Measurements from ENCODE around the gene IFIT2.
A peak's percentile ranks its signal among the peaks of the same experiment; 100 is the strongest.
"Not testable (repeated sequence)": the region's sequence is repeated elsewhere in the genome, so short reads cannot be mapped to it uniquely, and the experiment has no call there.

The IFIT2 gene

DNA sequence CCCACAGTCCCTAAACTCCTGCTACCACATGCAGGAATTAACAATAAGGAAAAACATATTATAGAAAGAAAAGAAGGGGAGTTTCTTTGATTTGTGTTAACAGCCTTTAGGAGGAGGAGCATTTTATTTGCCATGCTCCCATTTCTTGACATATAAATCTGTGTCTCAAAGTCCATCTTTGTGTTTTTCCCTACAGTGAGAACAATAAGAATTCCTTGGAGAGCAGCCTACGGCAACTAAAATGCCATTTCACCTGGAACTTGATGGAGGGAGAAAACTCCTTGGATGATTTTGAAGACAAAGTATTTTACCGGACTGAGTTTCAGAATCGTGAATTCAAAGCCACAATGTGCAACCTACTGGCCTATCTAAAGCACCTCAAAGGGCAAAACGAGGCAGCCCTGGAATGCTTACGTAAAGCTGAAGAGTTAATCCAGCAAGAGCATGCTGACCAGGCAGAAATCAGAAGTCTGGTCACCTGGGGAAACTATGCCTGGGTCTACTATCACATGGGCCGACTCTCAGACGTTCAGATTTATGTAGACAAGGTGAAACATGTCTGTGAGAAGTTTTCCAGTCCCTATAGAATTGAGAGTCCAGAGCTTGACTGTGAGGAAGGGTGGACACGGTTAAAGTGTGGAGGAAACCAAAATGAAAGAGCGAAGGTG lies 4.1 kb downstream of the IFIT2 start:
- no peak for FAIRE-seq

DNA sequence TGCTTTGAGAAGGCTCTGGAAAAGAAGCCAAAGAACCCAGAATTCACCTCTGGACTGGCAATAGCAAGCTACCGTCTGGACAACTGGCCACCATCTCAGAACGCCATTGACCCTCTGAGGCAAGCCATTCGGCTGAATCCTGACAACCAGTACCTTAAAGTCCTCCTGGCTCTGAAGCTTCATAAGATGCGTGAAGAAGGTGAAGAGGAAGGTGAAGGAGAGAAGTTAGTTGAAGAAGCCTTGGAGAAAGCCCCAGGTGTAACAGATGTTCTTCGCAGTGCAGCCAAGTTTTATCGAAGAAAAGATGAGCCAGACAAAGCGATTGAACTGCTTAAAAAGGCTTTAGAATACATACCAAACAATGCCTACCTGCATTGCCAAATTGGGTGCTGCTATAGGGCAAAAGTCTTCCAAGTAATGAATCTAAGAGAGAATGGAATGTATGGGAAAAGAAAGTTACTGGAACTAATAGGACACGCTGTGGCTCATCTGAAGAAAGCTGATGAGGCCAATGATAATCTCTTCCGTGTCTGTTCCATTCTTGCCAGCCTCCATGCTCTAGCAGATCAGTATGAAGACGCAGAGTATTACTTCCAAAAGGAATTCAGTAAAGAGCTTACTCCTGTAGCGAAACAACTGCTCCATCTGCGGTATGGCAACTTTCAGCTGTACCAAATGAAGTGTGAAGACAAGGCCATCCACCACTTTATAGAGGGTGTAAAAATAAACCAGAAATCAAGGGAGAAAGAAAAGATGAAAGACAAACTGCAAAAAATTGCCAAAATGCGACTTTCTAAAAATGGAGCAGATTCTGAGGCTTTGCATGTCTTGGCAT lies 4.8 kb downstream of the IFIT2 start:
- no peak for FAIRE-seq
- DNase-seq (ENCODE audit: extremely low spot score, insufficient read length, low read depth), result no peak

More for the DNA sequence above, 4.1 kb downstream of the IFIT2 start:
- no peak for DNase-seq (ENCODE audit: extremely low spot score, insufficient read length, low read depth)

DNA sequence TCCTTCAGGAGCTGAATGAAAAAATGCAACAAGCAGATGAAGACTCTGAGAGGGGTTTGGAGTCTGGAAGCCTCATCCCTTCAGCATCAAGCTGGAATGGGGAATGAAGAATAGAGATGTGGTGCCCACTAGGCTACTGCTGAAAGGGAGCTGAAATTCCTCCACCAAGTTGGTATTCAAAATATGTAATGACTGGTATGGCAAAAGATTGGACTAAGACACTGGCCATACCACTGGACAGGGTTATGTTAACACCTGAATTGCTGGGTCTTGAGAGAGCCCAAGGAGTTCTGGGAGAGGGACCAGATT lies 5.4 kb downstream of the IFIT2 start:
- FAIRE-seq, result peak; percentile 15
- DNase-seq (ENCODE audit: extremely low spot score, insufficient read length, low read depth), result no peak

DNA sequence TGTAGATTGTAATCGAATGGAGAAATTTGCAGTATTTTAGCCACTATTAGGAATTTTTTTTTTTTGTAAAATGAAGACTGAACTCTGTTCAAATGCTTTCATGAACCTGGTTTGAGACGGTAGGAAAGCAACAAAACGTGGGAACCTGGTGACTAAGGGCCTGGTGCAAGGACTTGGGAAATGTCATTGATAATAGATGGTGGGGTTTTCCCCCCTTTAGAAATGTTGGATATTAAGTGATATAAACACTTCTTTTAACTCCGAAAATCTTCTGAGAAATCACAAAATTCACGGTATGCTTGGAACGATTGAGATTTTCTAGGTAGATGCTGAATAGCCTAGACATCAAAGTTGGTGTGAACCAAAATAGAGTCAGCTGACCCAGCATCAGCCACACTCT lies 6.4 kb downstream of the IFIT2 start:
- FAIRE-seq (no peak), DNase-seq (ENCODE audit: extremely low spot score, insufficient read length, low read depth) (no peak)

DNA sequence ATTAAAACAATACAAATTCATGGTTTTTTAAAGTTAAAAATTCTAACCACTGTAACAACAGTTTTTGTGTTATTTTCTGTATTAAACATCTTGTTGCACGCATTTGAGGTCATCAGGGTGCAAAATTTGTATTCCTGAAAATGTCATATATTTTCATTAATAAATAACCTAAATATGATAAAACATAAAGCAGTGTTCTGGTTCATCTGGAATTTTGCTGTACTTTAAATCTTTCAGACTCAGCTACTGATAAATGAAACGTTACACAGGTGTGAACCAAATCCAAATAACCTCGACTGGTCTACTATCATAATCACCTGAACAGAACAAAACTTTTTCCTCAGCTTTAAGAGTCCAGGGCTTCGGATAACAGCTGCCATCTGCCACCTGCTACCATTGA lies 6.9 kb downstream of the IFIT2 start:
- no peak for FAIRE-seq
- DNase-seq (ENCODE audit: extremely low spot score, insufficient read length, low read depth), result no peak

DNA sequence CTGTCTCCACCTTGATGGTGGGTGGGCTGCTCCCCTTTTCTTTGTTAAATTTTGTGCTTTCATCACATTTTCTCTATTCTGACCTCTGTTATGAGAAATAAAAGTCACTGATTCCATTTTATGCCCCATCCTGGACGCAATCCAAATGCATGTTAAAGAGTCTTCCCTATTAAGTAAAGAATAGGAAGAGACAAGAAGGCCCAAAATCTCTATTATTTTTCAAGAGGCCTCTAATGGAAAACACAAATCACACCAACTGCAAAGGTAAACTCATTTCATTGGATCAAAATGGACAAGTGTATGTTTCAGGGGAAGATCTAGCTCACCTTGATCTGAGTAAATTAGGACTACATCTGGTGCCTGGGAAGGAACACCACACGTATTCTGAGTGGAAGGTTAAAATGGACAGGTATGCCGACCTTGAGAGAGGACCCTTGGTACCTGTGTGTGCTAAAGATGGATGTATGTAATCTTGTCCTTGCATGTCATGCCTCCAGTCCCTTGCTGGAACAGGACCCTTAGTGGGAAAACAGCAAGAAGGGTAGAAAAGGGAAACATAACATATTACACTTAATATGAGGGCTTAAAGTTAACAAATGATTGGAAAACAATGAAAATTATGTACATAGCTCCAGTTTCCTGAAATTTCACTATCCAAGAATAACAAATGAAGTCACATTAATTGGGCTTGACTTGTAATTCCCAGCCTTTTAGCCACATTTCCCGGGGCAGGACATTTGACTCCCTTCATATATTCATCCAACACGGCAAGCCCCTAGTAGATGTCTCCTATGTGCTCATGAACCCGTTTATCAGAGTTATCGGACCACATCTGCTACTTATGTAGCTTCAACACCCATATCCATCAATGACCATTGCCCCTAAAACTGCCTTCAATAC lies 7.6 kb downstream of the IFIT2 start:
- no peak for FAIRE-seq
- DNase-seq (ENCODE audit: extremely low spot score, insufficient read length, low read depth), result no peak

DNA sequence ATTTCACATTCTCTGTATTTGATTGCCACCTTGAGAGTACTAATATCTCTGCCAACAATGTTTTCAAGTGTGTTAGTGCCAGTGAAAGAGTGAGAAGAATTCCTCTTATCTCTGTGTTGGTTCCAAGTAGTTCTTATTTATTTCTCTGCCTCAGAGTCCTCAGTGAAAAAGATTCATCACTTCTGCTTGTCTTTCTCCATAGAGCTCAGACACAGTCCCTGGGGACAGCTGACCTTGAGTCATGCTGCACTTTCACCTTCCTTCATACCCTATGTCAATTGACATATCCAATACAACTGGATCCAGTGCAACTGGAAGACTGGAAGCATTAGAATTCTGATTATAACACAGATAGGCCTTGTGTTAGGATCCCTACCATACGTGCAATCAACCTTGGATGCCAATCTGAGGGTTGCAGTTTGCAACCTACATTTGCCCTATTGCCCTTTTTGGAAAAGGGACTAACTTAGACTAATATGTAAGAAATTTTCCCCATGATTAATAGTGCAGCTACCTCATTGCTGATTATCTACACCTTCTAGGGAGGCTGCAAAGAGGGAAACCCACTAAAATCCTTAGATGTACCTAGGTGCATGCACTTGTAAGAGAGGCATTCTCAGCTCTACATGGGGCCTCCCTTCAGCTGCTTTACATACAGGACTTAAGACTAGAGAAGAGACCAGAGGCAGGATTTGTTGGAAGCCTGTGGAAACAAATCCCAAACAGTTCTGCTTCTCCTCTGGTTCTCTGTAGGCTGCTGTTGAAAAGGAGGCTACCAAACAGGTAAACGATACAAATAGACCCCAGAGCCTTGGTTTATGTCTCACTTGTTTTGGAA lies 8.4 kb downstream of the IFIT2 start:
- no peak for DNase-seq (ENCODE audit: extremely low spot score, insufficient read length, low read depth)
- FAIRE-seq, result no peak

DNA sequence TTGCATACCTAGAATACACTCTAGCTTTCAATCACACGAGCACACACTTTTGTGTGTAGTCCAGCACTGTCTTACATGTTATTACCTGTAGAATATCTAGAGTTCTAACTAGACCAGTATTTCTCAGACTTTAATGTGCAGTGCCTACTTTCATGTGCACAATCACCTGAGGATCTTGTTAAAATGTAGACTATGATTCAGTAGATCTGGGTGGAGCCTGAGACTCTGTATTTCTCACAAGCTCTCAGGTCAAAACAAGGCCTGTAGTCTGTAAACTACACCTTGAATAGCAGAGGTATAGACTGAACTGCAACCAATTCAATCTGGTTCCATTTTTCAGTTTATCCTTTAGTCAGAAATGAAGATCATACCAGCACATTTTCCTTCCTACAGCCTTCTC lies 11.1 kb downstream of the IFIT2 start:
- no peak for DNase-seq (ENCODE audit: extremely low spot score, insufficient read length, low read depth)
- FAIRE-seq, result no peak

DNA sequence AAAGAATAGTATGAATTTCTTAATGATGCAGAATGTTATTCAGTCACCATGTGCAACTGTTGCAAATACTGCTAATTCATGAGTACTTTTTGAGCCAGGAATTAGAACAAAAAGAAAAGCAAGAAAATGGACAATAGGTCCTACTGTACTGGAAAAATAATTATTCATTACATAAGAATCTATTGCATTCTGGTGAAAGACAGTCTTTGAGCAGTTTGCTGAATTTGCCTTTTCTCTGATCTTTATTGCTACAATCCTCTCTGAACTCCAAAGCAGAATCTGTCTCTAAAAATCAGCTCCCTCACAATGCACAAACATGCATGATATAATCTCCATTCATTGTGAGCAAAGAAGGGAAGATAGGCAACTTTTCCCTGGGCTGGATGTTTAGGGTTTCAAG lies 12.8 kb downstream of the IFIT2 start:
- DNase-seq (ENCODE audit: extremely low spot score, insufficient read length, low read depth) (no peak), FAIRE-seq (no peak)

DNA sequence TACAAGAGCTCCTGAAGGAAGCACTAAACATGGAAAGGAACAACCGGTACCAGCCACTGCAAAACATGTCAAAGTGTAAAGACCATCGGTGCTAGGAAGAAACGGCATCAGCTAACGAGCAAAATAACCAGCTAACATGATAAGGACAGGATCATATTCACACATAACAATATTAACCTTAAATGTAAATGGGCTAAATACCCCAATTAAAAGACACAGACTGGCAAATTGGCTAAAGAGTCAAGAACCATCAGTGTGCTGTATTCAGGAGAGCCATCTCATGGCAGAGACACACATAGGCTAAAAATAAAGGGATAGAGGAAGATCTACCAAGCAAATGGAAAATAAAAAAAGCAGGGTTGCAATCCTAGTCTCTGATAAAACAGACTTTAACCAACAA lies 16.2 kb downstream of the IFIT2 start:
- DNase-seq (ENCODE audit: extremely low spot score, insufficient read length, low read depth); FAIRE-seq: not testable (repeated sequence)

DNA sequence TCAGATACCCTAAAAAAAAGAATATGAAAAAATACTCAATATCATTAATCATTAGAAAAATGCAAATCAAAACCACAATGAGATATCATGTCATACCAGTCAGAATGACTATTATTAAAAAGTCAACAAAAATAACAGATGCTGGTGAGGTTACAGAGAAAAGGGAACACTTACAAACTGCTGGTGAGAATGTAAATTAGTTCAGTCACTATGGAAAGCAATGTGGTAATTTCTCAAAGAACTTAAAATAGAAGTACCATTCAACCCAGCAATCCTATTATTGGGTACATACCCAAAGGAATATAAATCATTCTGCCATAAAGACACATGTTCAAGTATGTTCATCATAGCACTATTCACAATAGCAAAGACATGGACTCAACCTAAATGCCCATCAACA lies 23.2 kb downstream of the IFIT2 start:
- not testable (repeated sequence) for DNase-seq (ENCODE audit: extremely low spot score, insufficient read length, low read depth); FAIRE-seq

DNA sequence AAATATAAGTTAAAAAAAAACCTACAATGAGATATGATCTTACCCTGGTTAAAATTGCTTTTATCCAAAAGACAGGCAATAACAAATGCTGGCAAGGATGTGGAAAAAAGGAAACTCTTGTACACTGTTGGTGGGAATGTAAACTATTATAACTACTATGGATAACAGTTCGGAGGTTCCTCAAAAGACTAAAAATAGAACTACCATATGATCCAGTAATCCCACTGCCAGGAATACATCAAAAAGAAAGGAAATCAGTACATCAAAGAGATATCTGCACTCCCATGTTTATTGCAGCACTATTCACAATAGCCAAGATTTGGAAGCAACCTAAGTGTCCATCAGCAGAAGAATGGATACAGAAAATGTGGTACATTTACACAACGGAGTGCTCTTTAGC lies 24.0 kb downstream of the IFIT2 start:
- DNase-seq (ENCODE audit: extremely low spot score, insufficient read length, low read depth); FAIRE-seq: not testable (repeated sequence)

DNA sequence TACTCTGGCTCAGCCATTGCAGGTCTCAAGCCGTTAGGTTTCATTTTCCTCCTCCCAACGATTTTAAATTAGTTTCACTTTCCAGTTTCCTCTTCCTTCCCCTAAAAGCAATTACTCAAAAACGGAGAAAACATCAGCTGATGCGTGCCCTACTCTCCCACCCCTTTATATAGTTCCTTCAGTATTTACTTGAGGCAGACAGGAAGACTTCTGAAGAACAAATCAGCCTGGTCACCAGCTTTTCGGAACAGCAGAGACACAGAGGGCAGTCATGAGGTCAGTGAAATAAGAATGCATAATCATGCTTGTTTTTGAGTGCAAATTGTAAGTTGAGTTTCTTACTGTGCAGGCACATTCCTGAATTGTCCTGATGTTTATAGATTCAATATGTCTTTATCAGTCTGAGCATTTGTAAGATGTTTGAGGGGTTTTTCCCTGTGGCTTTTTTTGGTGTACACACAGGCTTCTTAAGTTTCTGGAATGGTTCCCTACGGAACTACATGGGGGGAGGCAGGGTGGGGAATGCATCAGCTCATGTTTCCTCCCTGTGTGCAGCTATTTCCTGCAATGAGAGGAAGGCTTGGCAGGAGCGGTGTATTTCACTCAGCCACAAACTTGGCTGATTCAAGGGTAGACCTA lies 26.1 kb downstream of the IFIT2 start, which contains the start of gene IFIT3:
IFIT3 (plus strand) TSS at position 195 of the 639 bp plus-strand sequence; CDS start at position 272, 77 bp downstream.
- DNase-seq (ENCODE audit: extremely low spot score, insufficient read length, low read depth) (peak; percentile 20), FAIRE-seq (peak; percentile 85)

DNA sequence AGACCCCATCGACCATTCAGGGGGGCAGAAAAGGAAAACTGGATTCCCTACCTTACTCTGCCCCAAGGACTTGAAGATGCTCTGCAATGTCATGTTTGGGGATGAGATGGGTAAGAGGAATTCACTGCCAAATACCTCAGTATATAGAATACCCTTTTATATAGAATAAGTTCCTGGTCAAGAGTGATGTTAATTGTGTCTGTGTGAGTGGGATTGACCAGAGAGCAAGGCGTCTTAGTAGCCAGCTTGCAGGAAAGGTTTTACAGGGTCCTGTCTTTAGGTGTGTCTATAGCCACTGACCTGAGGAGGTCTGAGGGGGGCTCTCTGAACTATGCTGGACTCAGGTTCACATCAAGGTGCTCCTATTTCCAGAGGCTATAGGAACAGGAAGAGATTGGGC lies 27.3 kb downstream of the IFIT2 start:
- FAIRE-seq, result no peak
- no peak for DNase-seq (ENCODE audit: extremely low spot score, insufficient read length, low read depth)

DNA sequence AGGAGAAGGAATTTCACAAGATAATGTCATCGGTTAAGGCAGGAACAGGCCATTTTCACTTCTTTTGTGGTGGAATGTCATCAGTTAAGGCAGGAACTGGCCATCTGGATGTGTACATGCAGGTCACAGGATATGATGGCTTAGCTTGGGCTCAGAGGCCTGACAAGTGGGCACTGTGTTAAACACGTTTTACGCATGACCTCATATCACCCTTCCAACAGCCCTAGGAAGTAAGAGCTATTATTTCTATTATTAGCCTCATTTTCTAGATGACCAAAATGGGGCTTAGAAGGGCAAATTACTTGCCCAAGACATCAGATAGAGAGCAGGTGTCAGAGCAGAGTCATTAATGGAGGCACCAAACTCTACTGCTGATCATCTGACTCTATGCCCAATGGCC lies 28.2 kb downstream of the IFIT2 start:
- not testable (repeated sequence) for DNase-seq (ENCODE audit: extremely low spot score, insufficient read length, low read depth); FAIRE-seq

DNA sequence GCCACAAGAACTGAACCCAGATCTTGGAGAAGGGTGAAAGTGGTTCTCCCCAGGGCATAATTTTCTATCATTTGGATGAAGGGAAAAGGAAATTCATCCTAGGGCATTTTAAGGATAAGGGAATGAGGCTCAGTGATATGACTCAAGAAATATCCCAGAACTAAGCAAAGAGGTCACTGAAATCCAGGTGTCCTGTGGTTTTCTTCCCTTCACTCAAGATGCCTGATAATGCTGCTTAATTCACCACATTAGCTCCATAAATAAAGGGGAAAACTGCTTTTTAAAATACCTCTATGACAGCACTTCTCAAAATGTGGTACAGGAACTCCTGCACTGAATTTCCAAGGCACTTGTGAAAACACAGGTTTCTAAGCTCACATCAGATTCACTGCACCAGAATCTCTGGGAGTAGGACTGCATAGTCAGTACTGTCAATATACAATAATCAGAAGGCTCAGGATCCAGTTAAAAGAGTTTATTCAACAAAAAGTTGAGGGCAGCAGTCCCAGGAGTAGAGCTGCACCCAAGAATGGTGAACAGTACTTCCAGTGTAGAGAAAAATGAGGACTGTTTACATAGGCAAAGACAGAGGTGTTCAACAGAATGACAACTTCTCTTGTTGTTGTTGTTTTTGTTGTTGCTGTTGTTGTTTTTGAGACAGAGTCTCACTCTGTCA lies 28.8 kb downstream of the IFIT2 start:
- DNase-seq (ENCODE audit: extremely low spot score, insufficient read length, low read depth), result no peak
- peak; percentile 21 for FAIRE-seq

DNA sequence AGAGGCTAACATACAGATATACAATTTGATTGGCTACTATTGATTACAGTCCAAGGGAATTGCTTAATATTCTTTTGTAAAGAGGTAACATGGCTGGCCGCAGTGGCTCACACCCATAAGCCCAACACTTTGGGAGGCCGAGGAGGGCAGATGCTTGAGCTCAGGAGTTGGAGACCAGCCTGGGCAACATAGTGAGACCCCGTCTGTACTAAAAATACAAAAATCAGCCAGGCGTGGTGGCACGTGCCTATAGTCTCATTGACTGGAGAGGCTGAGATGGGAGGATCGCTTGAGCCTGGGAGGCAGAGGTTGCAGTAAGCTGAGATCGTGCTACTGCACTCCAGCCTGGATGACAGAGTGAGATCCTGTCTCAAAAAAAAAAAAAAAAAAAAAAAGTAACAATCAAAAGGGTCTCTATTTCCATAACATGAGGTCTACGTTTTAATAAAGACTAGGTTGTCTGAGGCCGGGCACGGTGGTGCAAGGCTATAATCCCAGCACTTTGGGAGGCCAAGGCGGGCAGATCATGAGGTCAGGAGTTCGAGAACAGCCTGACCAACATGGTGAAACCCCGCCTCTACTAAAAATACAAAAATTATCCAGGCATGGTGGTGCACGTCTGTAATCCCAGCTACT lies 29.8 kb downstream of the IFIT2 start:
- not testable (repeated sequence) for DNase-seq (ENCODE audit: extremely low spot score, insufficient read length, low read depth); FAIRE-seq

DNA sequence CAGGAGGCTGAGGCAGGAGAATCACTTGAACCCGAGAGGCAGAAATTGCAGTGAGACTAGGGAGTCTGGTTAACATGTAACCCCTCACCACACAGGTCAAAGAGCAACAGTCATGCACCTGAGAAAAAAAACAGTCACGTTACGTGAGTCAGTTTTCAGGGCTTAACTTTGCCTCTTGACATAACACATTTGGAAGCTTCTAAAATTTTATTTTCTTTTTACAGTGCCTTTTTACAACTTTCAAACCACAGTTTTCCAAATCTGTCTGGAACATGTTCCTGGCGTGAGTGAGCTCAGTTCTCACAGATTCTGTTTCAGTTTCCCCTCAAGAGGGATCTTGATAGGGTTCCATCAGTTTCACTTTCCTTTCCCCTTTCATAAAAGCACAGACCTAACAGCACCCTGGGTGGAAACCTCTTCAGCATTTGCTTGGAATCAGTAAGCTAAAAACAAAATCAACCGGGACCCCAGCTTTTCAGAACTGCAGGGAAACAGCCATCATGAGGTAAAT lies 30.3 kb downstream of the IFIT2 start:
- DNase-seq (ENCODE audit: extremely low spot score, insufficient read length, low read depth) (peak; percentile 42), FAIRE-seq (no peak)
